ENCODE results near the gene SUSD2. TPM values are rescaled to one million over a fixed set of nuclear protein-coding genes. Genes with fewer than 3 reads are reported as not detected.
"Not testable (repeated sequence)": the region's sequence is repeated elsewhere in the genome, so short reads cannot be mapped to it uniquely, and the experiment has no call there.

Gene SUSD2
- total RNA-seq, 1 donor from 2014 or later, result not detected

- DNase-seq, result no peak
These were observed 33.4 kb downstream of the SUSD2 start for GRCh38 chr22:24214467-24215285.

- no peak for DNase-seq
These were observed 35.4 kb downstream of the SUSD2 start for GRCh38 chr22:24216541-24217209.

- DNase-seq, result no peak
These were observed 36.1 kb downstream of the SUSD2 start for GRCh38 chr22:24217384-24217783.

GRCh38 chr22:24219750-24220149 lies 38.5 kb downstream of the SUSD2 start:
- DNase-seq, result no peak

- DNase-seq, result no peak
These were observed 43.2 kb downstream of the SUSD2 start for GRCh38 chr22:24224468-24224867.

GRCh38 chr22:24225044-24225601 lies 43.8 kb downstream of the SUSD2 start:
- no peak for DNase-seq

GRCh38 chr22:24225951-24226350 lies 44.7 kb downstream of the SUSD2 start:
- DNase-seq, result no peak

GRCh38 chr22:24230911-24231656 lies 49.8 kb downstream of the SUSD2 start:
- no peak for DNase-seq

GRCh38 chr22:24231706-24232105 lies 50.4 kb downstream of the SUSD2 start:
- DNase-seq, result no peak

- no peak for DNase-seq
These were observed 50.8 kb downstream of the SUSD2 start for GRCh38 chr22:24232124-24232523.

GRCh38 chr22:24232725-24233124 lies 51.4 kb downstream of the SUSD2 start:
- DNase-seq, result no peak

- no peak for DNase-seq
These were observed 51.9 kb downstream of the SUSD2 start for GRCh38 chr22:24233235-24233634.

GRCh38 chr22:24233816-24234215 lies 52.5 kb downstream of the SUSD2 start:
- no peak for DNase-seq

GRCh38 chr22:24235315-24235714 lies 54.0 kb downstream of the SUSD2 start:
- no peak for DNase-seq

- DNase-seq, result no peak
These were observed 55.4 kb downstream of the SUSD2 start for GRCh38 chr22:24236656-24237055.

GRCh38 chr22:24238101-24238694 lies 56.9 kb downstream of the SUSD2 start:
- not testable (repeated sequence) for DNase-seq

Other genes starting within 250 kb of the SUSD2 start
- gene GSTT2B, start 220.3 kb upstream of the SUSD2 start, total RNA-seq, result 4.1 TPM
- 3.1 TPM for gene DDTL, start 214.6 kb upstream of the SUSD2 start, total RNA-seq
- gene DDT, start 207.0 kb upstream of the SUSD2 start, total RNA-seq, result 68.6 TPM
- not detected for gene GSTT2, start 201.4 kb upstream of the SUSD2 start, total RNA-seq
- gene GSTT4, start 176.0 kb upstream of the SUSD2 start, total RNA-seq, result not detected
- gene CABIN1, start 170.2 kb upstream of the SUSD2 start, total RNA-seq, result 39.6 TPM
- gene GGT5, start 63.6 kb downstream of the SUSD2 start, total RNA-seq, result 0.94 TPM
- 49.0 TPM for gene SPECC1L, start 89.3 kb downstream of the SUSD2 start, total RNA-seq
- 8.0 TPM for gene ADORA2A, start 246.1 kb downstream of the SUSD2 start, total RNA-seq